SK-N-MC (cell line): ENCODE results near the gene RALGPS1.

Source experiments
- DNase-seq: peaks from one replicate; pipeline ENCODE4 v3.0.0-alpha.2; 2011; ENCODE audit warnings: low read depth, low spot score
- H3K27ac ChIP-seq: fragments of 200-600 bp; sonication (generic); 2 replicates; pipeline ENCODE4 v1.5.1; 2016; ENCODE audit warnings: mixed run types
- H3K36me3 ChIP-seq: fragments of 200-600 bp; sonication (generic); 2 replicates; pipeline ENCODE4 v1.6.1; 2017; ENCODE audit warnings: antibody characterized with exemption, low read length, mixed read lengths; ENCODE audit not compliant: insufficient read depth
- H3K4me3 ChIP-seq: fragments of 200-600 bp; sonication (generic); 2 replicates; pipeline ENCODE4 v1.5.1; 2016
- H3K9ac ChIP-seq: fragments of 200-600 bp; sonication (generic); 2 replicates; pipeline ENCODE4 v1.8.0; 2017; ENCODE audit warnings: mixed run types, mixed read lengths; ENCODE audit not compliant: insufficient read length
- H3K9me3 ChIP-seq: fragments of 200-600 bp; sonication (generic); 2 replicates; pipeline ENCODE4 v1.6.1; 2017; ENCODE audit warnings: low read depth, mild to moderate bottlenecking, antibody characterized with exemption, low read length, moderate library complexity, mixed read lengths
- EZH2 ChIP-seq: fragments of 200-600 bp; sonication (generic); IDR thresholded peaks from one replicate; pipeline ENCODE4 v1.6.1; 2017; ENCODE audit warnings: antibody characterized with exemption
- FOXP2 ChIP-seq: optimal IDR thresholded peaks from 2 replicates; pipeline ENCODE3; 2011; ENCODE audit warnings: mild to moderate bottlenecking, moderate library complexity; ENCODE audit not compliant: insufficient read depth; ENCODE audit errors: extremely low read length, control extremely low read depth
- POLR2AphosphoS5 ChIP-seq: IDR thresholded peaks from 2 replicates; pipeline ENCODE4 v1.6.1; 2012; ENCODE audit warnings: mild to moderate bottlenecking, low read depth, low read length, borderline replicate concordance

The RALGPS1 gene

DNA sequence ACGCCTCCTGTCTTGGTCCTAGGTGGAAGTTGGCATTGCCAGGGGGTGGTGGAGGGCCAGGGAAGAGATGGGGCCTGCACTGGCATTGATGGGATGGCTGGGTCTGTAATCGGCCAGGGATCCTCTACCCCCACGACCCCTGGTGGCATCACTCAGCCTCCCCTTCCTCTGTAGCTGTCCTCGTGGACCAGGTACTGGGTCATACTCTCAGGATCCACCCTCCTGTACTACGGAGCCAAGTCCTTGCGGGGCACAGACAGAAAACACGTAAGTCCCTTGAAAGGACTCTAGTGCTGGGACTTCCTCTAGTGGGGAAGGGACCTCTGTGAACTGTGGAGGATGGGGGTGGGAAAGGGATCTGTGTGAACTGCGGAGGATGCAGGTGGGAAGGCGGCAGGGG lies 297.9 kb downstream of the RALGPS1 start:
- H3K27ac ChIP-seq, result no peak overlapping the region
- no peak for DNase-seq

DNA sequence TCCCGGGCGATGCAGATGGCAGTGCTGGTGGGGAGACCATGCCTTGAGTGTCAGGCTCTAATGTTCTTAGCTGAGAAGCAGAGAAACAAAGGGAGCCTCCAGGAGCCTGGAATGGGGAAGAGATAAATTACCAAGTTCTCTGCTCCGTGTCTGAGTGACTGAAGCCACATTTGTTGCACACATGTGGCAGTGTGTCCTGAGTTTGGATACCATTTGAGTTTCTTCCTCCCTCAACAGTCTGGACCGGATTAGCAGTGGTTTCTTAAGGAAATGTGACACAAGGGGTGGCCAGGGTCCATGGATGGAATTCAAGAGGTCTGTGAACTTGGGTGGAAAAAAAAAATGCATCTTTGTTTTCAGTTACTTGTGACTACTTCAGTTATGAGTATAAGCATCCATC lies 299.3 kb downstream of the RALGPS1 start:
- H3K27ac ChIP-seq, result no peak overlapping the region
- H3K4me3 ChIP-seq, result no peak overlapping the region
- no peak for DNase-seq
- H3K9ac ChIP-seq, result no peak overlapping the region
- H3K36me3 ChIP-seq, result no peaks in the 10 kb centered on the region
- TF ChIP-seq FOXP2, result no peak
- no peak for TF ChIP-seq EZH2
- no peaks in the 10 kb centered on the region for H3K9me3 ChIP-seq

More for the DNA sequence above, 297.9 kb downstream of the RALGPS1 start:
- no peaks in the 10 kb centered on the region for H3K36me3 ChIP-seq
- no peak for TF ChIP-seq FOXP2
- no peak for TF ChIP-seq EZH2
- TF ChIP-seq POLR2AphosphoS5, result no peak
- no peak overlapping the region for H3K9ac ChIP-seq
- H3K4me3 ChIP-seq, result no peak overlapping the region
- no peaks in the 10 kb centered on the region for H3K9me3 ChIP-seq

DNA sequence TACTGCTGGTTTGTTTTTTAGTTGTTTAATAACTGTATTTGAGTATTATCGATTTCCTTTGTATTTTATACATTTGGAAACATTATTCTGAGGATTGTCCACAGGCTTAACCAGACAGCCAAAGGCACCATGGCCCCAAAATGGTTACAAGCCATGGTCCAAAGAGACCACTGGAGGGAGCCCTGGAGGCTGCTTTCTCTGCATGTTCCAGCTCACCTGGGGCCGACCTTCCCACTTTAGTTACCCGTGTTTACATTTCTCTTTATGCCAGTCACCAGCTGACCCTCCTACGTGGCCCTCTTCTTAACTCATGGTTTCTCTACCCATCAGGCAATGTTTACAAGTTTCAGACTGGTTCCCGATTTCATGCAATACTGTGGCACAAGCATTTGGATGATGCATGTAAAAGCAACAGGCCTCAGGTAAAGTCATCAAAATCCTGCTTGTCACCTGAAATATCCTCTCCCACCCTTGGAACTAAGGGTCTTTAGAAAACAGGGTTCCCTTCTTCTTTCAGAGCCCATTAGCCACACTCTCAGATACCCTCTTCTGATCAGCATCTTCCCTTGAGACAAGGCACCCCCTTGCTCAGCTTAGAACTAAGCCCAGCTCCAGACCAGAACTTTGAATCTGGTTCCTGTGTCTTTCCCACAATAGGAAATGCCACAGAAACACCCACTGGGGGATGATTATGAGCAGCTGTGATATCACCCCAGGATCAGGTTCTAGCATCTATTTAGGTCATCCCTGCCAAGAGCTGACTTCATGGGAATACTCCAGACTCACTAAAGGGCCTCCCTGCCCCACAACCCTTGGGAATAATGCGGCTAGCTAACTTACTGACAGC lies 300.1 kb downstream of the RALGPS1 start:
- Histone ChIP-seq H3K4me3 (no peak overlapping the region), H3K9me3 (no peaks in the 10 kb centered on the region), H3K27ac (no peak overlapping the region), H3K9ac (no peak overlapping the region), H3K36me3 (no peaks in the 10 kb centered on the region)
- DNase-seq, result no peak
- no peak for TF ChIP-seq FOXP2
- no peak for TF ChIP-seq POLR2AphosphoS5
- no peak for TF ChIP-seq EZH2

DNA sequence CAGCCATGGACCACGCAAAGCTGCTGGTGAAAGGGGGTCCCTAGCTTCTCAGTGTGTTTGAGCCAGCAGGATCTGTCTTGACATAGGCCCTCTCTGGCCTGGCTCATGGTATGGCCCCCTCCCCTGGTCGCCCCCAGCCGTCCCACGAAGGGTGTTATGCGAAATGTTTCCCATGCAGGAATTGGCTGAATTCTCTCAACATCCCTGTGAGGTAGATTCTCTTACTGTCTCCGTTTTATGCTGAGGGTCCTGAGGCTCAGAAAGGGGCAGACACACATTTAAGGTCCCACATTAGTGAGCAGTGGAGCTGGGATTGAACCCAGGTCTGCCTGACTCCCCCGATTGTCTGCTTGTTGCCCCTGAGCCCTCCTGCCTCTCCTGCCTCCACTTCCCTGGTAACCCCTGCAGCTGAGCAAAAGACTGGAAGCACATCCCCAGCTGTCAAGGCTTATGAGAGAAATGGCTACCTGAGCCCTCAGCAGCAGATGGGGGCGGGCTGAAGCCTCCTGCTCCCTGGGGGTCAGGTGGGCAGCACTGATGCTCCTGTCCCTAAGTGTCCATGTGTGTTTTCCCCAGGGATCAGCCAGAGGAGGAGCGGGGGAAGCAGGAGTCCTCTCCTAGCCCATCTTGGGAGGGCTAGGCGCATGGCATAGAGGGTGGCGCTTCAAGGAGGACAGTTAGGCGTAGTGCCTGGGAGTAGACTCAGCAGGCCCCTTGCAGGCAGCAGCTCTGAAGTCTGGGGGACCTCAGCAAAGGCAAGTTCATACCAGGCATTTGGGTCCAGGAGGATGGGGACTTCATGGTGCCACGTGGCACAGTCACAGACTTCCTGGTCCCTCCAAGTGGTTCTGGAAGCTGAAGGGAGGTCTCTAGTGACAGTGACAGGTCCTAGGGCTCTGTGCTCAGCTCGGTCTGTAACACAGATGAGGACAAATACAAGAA lies 301.0 kb downstream of the RALGPS1 start:
- TF ChIP-seq POLR2AphosphoS5 (no peak), EZH2 (no peak), FOXP2 (no peak)
- Histone ChIP-seq H3K36me3 (no peaks in the 10 kb centered on the region), H3K9me3 (no peaks in the 10 kb centered on the region), H3K27ac (no peak overlapping the region), H3K4me3 (no peak overlapping the region), H3K9ac (no peak overlapping the region)
- no peak for DNase-seq

DNA sequence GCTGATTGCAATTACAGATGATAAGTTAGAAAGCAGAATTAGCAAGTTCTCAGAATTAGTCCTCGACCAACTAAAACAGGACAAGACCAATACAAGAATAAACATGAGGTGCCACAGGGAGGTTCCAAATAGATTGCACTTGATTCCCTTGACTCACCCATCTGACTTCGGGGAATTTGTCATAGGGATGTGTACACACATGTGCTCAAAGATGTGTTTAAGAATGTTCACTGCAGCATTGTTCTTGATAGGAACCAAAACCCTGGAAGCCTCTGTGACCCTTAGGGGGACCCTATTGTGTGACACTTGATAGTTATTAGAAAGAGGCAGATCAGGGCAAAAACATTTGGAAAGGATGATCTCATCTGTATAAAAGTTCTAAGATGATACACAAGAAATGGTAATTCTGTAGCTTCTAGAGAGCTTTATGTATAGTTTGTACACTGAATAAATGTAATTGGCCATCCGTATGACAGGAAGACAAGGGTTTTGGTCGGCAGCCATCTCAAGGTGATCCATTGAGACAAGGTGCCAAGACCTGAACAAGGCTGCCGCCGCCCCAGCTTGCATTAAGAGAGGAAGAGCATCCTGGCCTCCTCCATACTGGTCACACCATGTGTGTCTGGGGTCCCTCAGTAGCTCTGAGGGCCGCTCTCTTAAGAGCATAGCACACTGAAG lies 301.8 kb downstream of the RALGPS1 start:
- no peak for TF ChIP-seq POLR2AphosphoS5
- TF ChIP-seq FOXP2, result no peak
- no peak for TF ChIP-seq EZH2
- H3K9ac ChIP-seq, result no peak overlapping the region
- no peak overlapping the region for H3K27ac ChIP-seq

DNA sequence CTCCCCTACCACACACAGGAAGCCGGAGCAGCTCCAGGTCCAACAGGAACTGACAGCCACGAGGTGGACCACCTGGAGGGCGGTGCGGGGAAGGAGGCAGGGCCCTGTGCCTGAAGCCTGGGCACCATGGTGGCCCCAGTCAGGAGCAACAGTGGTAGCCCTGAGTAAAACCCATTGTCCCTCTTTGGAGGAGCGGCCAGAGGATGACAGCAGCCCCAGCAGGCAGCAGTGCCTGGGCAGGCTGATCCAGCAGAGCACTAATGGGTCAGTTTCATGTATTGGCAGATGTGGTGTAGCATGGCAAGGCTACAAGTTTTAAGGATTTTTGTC lies 302.3 kb downstream of the RALGPS1 start:
- Histone ChIP-seq H3K27ac (no peak overlapping the region), H3K4me3 (no peak overlapping the region), H3K9me3 (no peaks in the 10 kb centered on the region), H3K36me3 (no peaks in the 10 kb centered on the region), H3K9ac (no peak overlapping the region)
- TF ChIP-seq EZH2, result no peak
- no peak for TF ChIP-seq POLR2AphosphoS5
- no peak for TF ChIP-seq FOXP2
- no peak for DNase-seq

More for the DNA sequence above, 301.8 kb downstream of the RALGPS1 start:
- H3K9me3 ChIP-seq, result no peaks in the 10 kb centered on the region
- no peaks in the 10 kb centered on the region for H3K36me3 ChIP-seq
- H3K4me3 ChIP-seq, result no peak overlapping the region
- no peak for DNase-seq

DNA sequence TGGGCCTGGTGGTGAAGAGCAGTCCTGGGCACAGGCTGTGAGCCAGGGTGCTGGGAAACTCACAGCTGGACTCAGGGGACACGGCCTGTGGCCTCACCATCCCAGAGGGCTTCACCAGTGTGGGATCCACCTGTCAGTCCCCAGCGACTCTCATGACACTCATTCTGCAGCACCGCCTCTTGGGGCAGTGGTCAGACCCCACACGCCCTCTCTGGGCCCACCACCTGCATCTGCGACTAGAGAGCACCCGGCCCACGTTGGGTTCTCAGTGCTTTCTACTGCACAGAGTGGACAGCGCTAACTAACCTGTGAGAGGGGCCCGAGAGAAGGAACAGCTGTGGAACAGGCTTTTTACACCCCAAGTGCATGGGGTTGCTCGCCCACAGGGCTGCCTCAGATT lies 304.2 kb downstream of the RALGPS1 start:
- Histone ChIP-seq H3K36me3 (no peaks in the 10 kb centered on the region), H3K9ac (no peak overlapping the region), H3K27ac (no peak overlapping the region), H3K9me3 (no peaks in the 10 kb centered on the region), H3K4me3 (no peak overlapping the region)
- no peak for DNase-seq
- TF ChIP-seq POLR2AphosphoS5, result no peak
- no peak for TF ChIP-seq FOXP2
- no peak for TF ChIP-seq EZH2

DNA sequence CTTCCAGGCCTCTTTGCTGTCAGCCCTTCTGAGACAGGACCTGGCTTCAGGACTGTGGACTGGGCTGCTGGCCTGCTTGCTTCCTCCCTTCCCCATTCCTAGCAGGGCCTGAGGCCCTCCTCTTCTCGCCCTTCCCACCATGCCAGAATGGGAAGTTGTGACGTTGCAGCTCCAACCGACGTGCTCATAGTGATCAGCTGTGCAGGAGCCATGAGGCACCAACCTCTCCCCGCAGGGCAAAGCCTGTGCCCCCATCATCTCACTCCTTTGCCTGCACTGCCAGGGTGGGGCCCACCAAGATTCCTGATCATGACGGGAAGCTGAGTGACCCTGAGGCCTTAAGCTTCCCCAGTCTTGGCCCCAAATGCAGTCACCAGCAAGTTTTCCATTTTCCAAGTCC lies 304.9 kb downstream of the RALGPS1 start:
- no peak overlapping the region for H3K9ac ChIP-seq
- no peaks in the 10 kb centered on the region for H3K36me3 ChIP-seq
- DNase-seq, result no peak
- no peak overlapping the region for H3K27ac ChIP-seq
- no peaks in the 10 kb centered on the region for H3K9me3 ChIP-seq
- no peak overlapping the region for H3K4me3 ChIP-seq
- TF ChIP-seq POLR2AphosphoS5 (no peak), EZH2 (no peak), FOXP2 (no peak)
